Dedifferentiated amniotic fluid mesenchymal stem cell (primary cell): Measurements from ENCODE around the gene RPL5.

Experiments used
- DNase-seq: peaks from one replicate; pipeline ENCODE4 v3.0.0-alpha.2; 2016; ENCODE audit errors: extremely low spot score

RPL5 gene

GRCh38 chr1:92820024-92820423 lies 11.8 kb upstream of the RPL5 start:
- no peak for DNase-seq

- no peak for DNase-seq
These were observed 11.3 kb upstream of the RPL5 start for GRCh38 chr1:92820551-92820950.

- peak; percentile 16 for DNase-seq
These were observed 9.0 kb upstream of the RPL5 start for GRCh38 chr1:92822879-92823278.

- DNase-seq: no peak
These were observed 5.0 kb upstream of the RPL5 start for GRCh38 chr1:92826792-92827191.

GRCh38 chr1:92831368-92831761 lies 475 bp upstream of the RPL5 start:
- DNase-seq: no peak

GRCh38 chr1:92832537-92833114 lies 786 bp downstream of the RPL5 start:
- peak; percentile 23 for DNase-seq

- DNase-seq: no peak
These were observed 2.0 kb downstream of the RPL5 start for GRCh38 chr1:92833840-92834239.

GRCh38 chr1:92834617-92835016 lies 2.8 kb downstream of the RPL5 start:
- no peak for DNase-seq

GRCh38 chr1:92837062-92837461 lies 5.2 kb downstream of the RPL5 start:
- no peak for DNase-seq

GRCh38 chr1:92838519-92838918 lies 6.7 kb downstream of the RPL5 start:
- DNase-seq: no peak

- DNase-seq: no peak
These were observed 7.6 kb downstream of the RPL5 start for GRCh38 chr1:92839442-92839841.

- DNase-seq: no peak
These were observed 8.8 kb downstream of the RPL5 start for GRCh38 chr1:92840600-92840999.

GRCh38 chr1:92842082-92843045 lies 10.5 kb downstream of the RPL5 start:
- no peak for DNase-seq

GRCh38 chr1:92843046-92843423 lies 11.2 kb downstream of the RPL5 start:
- no peak for DNase-seq

GRCh38 chr1:92843429-92844352 lies 11.9 kb downstream of the RPL5 start:
- DNase-seq: no peak

- no peak for DNase-seq
These were observed 12.6 kb downstream of the RPL5 start for GRCh38 chr1:92844439-92844838.

- no peak for DNase-seq
These were observed 14.1 kb downstream of the RPL5 start for GRCh38 chr1:92845908-92846307.

GRCh38 chr1:92848201-92848600 lies 16.4 kb downstream of the RPL5 start:
- DNase-seq: no peak

GRCh38 chr1:92850019-92850418 lies 18.2 kb downstream of the RPL5 start:
- DNase-seq: no peak

GRCh38 chr1:92851729-92852128 lies 19.9 kb downstream of the RPL5 start:
- no peak for DNase-seq

GRCh38 chr1:92853299-92853698 lies 21.5 kb downstream of the RPL5 start:
- DNase-seq: no peak

- no peak for DNase-seq
These were observed 22.4 kb downstream of the RPL5 start for GRCh38 chr1:92854101-92854785.
